Left renal pelvis (tissue), 4 donors: ENCODE data around the gene WDR43. TPM values are rescaled to one million over a fixed set of nuclear protein-coding genes. Genes with fewer than 3 reads are reported as not detected.

ENCODE experiments used
- DNase-seq, 4 donors: peaks; one replicate each; pipeline ENCODE4 v3.0.0-alpha.2; 2013; ENCODE audit warnings: low read depth in 4 of 4, low spot score in 3 of 4
- polyA plus RNA-seq, 4 donors: library from polyadenylated mRNA; unstranded; fragments of 120-200 nt; gene quantifications; one replicate each; pipeline ENCODE4 v1.2.1, GENCODE V29; 2013; ENCODE audit not compliant: insufficient read length in 4 of 4

The WDR43 gene
- polyA plus RNA-seq, 4 donors: 37.8 to 52.8 (median 47.1) TPM

DNA sequence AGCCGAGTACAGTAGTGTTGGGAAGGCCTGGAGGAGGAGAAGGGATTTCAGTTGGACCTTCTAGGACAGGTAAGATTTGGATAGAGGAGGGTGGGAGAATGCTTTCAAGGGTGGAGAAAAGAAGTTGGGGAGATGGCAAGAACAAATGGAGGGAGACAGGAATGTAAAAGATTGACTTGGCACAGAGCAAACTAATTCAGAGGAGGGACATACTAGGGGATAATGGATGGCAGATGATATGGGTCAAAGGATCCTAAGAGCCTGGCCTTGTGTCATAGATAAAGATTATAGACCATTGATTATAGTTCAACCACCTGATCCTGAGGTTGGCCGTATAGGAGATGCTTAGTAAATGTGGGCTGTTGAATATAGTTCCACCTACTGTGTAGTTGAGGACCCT is 12.4 kb downstream of the WDR43 start:
- no peak for DNase-seq

DNA sequence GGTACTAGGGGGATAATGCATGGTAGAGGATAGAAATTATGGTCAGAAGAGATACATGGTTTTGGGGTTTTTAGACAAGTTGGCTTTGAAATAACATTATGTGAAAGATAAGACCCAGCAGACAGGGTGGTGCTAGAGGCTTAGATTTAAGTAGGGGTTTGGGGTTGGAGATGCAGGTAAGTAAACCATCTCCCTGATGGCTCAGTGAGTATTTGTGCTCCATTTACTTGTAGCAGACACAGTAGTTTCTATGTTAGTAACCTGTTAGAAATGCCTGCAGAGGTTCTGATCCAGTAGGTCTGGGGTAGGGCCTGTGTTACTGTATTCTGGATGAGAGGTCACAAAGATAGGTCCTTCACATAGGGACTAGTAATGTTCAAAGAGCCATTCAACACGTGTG is 13.7 kb downstream of the WDR43 start:
- no peak for DNase-seq

DNA sequence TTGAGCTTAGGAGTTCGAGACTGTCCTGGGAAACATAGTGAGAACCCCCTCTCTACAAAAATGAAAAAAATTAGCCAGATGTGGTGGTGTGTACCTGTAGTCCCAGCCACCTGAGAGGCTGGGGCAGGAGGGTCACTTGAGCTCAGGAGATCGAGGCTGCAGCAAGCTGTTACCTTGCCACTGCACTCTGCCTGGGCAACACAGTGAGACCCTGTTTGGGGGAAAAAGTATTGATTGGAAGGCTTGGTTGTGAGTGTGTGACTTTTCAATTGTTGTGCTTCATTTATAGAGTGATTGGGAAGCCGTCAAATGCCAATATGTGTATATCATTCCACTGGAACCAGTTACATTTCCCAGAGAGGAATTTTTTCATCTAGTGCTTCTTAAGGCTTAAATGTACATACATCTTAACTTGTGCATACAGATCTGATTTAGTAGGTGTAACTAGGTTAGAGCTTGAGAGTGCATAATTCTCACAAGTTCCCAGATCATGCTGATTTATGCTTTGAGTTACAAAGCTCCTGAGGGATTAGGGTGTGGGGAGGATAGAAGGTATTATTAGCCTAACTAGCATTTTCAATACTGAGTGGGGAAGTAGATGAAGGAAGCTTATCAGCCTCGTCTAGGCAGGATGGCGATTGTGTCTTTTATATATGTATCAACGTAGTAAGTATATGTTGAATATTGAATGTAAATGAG is 15.3 kb downstream of the WDR43 start:
- DNase-seq: no peak

DNA sequence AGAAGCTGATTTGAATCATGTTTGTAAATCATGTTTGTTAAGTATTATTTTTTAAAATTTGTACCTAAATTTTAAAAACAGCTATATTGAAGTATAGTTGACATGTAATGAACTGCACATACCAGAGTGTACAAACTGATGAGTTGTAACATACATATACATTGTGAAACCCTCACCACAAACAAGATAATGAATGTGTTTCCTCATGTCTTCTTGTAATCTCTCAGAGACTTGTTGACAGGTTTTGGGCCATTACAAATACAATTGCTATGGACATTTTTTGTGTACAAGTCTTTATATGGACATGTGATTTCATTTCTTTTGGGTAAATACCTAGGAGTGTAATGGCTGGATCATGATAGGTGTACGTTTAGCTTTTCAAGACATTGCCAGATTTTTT is 21.5 kb downstream of the WDR43 start:
- no peak for DNase-seq

DNA sequence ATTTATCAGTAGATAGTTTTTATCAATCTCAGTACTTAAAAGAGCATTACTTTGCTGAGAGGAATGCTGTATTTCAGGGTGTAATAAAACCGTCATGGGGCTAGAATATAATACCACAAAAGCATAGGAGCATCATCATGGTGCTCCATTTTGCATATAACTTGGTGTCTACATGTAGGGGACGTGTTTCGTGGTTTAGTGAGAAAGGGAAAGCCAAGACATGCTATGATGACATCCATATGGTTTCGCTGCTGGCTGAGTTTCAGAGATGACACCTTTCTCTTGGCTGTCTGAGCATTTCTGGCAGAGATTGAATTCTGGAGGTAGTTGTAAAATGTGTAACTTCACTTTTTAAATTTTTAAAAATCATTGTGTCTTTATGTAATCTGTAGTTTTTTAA is 32.4 kb downstream of the WDR43 start:
- DNase-seq: no peak

DNA sequence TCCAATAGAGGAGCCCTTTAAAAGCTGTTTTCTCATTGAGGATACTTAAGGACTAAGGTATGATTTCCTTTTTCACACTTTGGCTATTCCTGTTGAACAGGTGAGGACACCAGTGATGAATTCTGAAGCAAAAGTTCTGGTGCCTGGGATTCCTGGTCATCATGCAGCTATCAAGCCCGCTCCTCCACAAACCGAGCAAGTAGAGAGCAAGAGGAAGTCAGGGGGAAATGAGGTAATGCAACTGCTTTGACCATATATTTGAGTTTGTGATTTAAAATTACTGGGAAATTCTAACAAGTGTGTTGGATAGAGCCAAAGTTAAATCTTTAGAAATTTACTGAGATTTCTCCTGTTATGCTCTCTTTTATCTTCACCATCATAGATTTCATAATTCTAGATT is 33.0 kb downstream of the WDR43 start:
- DNase-seq: no peak

DNA sequence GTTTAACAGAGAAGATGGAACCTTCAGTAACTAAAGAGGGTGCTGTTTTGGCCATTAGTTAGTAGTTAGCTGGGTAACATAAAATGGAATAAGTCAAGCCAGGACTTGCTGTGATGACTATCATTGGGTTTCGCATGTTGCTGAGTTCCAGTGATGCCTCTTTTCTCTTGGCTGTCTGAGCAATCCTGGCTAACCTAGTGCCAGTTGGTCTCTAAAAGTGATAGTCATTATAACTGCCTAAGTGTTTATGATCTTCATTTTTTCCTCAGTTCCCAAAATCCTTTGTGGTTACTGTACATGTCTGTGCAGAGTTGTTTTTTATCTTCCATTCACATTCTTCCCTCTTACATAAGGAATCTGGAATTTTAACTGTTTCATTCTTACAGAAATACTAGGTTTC is 33.4 kb downstream of the WDR43 start:
- no peak for DNase-seq

DNA sequence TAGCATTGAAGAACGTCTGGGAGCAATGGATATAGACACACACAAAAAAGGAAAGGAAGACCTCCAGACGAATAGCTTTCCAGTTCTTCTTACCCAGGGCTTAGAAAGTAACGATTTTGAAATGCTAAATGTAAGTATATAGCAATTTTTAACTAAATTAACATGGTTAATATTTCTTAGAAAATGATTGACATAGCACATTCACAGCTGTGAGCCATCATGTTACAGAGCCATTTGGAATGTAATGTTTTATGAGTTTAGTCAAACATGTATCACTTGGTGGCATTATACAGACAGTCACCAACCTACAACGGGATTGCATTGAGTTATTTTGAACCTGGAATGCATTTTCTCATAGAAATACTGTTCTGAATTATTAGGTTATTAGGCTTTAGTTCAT is 35.1 kb downstream of the WDR43 start:
- no peak for DNase-seq

DNA sequence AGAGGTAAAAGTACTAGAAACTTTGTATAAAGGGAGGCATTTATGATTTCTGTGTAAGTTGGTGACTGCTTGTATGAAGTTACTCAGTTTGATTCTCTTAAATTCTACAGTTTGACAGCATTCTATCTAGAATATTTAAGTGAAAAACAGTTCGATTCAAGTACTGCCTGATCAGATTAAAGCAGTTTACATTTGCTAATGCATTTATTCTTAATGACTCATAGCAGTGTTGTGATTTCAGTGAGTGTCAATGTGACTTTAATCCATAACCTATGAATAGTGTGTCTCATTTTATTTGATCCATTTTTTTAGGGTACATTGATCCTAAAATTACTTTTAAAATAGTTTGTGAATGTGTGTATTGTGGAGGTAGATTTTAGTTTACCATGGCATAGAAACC is 35.7 kb downstream of the WDR43 start:
- no peak for DNase-seq

DNA sequence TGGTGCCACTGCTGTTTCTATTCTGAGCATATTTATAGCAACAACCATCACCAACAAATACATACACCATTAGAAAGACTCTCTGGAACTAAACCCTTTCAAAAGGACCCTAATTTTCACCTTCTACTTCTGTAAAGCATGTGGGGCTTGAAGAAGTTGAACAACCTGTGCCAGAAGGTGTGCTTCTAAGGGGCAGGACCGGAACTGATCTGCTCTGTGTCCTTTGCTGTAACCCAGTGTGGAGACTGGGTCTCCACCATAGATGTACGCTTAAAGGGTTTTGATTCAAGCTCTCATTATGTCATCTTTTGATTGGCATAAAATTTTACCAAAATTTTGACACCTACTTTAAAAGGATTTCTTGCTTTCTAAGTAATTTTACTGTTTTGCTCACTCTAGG is 40.3 kb downstream of the WDR43 start:
- no peak for DNase-seq

DNA sequence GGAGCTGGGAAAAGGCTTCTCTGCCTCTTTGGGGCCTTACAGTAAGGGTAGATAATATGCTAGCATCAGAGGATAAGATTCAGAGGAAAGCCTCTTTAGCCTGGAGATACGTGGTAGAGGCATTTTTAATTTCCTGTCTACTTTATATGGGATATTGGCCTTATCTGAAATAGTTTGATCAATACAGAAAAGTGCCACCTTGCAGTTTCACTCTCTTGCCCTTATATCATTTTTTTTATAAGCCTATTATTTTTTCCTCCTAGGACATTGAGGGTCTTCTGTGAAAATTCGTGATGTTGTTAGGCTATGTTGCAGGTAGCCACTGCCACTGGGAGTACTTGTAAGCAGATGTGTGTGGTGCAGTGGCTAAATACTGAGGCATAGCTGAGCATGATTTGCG is 46.5 kb downstream of the WDR43 start:
- DNase-seq: no peak

DNA sequence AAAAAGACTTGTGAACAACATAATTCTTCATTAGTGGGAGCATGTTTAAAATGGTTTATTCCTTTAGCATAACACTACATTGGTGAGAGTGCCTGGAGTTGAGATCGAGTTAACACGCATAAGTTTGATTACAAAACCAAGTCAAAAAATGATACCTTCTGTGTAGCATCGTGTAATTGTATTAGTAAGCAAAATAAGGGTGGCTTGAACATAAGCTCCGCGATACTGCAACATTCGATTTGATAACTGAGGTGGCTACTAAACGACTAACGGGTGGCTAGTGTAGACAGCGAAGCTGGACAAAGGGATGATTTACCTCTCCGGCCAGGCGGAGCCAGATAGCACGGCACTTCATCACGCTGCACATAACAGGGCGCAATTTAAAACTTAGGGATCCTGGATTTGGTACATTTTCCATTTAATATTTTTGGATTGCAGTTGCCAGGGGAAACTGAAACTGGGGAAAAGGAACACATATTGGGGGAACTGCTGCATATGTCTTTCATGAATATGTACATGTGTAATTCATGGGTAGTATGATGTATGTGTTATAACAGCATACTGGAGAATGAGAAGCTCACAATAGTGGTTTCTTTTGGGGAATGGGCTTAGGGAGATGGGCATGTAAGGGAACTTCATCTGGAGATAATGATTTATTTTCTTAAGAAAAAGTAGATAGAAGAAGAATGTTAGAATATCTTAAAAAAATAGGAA is 50.2 kb downstream of the WDR43 start:
- DNase-seq: no peak

DNA sequence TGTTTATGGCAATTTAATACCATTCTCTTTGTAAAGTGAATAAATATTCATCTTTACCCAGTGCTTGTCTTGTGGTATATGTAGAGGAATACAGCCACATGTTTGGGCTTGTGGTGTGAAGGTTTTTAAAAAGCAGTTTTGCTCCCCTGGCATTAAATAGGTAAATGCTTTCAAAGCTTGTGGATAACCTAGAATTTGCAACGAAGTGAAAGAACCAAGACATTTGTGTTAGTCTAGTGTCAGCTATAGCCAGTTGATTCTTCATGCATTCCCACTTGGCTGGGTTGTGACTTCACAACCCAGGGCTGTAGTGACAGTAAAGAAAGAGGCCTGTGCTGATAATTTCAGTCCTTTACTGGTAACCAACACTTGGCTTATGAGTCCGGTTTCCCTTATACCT is 53.7 kb downstream of the WDR43 start:
- DNase-seq: no peak

DNA sequence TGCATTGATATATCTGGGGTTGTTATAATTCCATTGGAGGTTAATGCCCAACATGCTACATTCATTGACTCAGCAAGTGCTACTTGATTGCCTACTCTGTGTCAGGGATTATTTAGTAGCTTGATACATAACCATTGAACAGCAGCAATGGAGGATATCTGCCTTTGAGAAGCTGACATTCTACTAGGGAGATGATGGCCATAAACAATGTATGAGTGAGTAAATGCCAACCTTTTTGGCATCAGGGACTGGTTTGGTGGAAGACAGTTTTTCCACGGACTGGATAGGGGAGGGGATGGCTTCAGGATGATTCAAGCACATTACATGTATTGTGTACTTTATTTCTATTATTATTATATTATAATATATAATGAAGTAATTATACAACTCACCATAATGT is 54.7 kb downstream of the WDR43 start:
- no peak for DNase-seq

DNA sequence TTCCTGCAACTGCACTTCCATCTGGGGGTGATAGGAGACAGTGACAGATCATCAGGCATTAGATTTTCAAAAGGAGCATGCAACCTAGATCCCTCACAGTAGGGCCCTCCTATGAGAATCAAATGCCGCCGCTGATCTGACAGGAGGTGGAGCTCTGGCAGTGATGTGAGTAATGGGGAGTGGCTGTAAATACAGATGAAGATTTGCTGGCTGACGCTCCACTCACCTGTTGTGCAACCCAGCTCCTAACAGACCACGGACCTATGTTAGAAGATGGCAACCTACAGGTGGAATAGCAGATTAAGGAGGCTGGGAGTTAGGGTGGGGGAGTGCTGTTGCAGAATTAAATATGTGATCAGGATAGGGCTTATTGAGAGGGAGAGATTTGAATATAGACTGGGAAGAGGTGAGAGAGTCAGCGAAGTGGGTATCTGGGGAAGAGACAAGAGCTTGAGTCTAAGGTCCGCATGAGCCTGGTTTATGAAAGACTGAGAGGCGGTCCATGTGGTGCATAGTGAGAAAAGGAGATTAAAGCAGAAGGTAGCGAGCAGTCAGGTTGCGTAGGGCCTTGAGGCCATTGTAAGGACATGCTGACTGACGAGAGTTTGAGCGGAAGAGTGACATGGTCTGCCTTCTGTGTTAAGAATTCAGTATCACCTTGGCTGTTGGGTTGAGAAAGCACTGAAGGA is 55.3 kb downstream of the WDR43 start:
- DNase-seq: no peak

DNA sequence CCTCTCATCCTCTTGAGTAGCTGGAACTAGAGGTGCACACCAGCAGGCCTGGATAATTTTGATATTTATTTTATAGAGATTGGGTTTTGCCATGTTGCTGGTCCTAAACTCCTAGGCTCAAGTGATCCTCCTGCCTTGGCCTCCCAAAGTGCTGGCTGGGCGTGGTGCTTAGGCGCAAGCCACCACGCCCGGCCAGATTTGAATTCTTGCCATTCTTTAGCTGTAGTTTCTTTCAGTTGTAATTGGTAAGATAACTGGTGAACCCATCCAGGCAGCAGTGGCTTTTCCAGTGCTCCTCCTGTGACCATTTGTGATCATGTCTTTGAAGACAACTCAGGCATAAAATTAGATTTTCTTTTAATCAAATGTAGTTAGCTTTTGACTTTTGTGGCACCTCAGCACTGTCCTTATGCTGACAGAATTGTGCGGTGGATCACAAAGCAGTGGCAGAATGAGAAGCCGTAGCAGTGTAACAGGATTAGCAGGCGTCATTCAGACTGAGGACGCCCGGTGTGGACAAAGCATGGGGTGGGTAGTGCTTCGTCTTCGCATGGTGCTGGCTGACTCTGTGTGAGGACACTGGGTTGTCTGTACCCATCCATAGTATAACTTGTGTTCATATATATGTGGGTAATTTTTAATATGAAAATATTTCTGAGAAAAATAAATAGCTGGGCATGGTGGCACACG is 56.6 kb downstream of the WDR43 start:
- no peak for DNase-seq

DNA sequence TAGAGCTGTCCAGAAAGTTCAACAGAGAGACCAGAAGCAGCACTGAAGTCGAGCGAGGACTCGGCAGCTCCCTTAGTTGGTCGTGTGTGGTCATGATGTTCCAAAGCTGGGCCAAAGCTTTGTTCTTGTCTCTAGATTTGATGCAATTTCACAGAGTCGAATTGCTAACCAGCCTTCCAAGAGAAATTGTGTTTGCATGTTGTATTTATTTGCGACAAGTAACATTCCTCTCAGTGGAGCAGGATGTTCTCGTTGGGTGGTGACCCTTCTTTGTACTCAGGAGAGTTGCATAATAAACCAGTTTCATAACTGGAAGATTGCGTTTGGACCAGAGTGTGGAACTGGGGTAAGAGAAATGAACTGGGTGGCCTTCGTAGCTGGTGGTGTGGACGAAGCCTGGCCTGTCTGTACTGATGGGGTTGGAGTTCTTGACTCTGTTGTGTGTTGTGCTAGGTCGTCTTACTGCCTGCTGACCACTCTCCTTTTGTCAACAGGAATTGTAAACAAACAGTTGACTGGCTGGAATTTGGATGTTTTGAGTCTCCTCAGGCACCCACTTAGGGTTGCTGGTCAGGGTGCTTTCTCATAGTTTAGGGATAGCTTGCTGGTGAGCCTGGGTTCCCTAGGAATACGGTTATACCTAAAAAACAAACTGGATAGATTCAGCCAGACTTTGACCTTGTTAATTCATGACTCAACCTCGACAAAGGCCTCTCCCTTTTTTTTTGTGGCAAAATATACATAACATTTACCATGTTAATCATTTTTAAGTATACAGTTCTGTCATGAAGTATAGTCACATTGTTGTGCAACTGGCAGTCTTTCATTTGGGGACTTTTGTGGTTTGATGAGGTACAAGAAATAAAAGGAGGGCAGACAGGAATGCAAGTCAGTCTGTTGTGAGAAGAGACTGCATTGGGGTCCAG is 57.7 kb downstream of the WDR43 start:
- DNase-seq: no peak

DNA sequence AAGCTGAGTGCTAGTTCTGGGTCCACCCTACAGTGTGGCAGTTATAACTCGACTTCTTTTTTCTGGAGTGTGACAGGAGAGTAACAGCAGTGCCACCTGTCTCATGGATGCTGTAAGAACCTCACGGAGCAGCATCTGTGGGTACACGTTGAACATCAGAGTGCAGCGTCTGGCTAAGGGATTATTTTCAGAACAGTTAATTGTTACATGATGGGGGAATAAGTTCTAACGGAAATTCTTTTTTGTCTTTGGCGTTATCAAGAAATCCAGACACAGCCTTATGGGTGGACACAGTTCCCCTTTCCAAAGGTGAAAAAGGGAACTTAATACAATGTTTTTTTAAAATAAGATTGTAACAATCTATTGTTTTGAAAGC is 58.4 kb downstream of the WDR43 start:
- DNase-seq: no peak

DNA sequence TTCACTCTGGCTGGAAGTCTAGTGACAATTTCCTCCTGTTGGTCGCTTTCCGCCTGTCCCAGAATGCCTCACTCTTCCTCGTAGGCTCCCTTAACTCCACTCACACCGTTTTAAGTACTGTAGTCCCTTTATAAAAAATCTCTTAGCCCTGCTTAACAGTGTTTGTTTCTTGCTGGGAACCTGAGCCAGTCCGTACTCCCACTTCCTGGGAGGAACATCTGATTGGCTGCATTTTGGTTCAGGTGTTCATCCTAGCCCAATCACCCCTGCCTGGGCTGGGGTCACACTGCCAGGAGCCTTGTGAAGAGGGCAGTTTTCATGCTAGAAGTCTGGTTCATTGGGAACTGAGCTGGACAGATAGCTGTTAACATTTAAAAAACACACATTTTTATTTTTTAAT is 61.0 kb downstream of the WDR43 start:
- no peak for DNase-seq

DNA sequence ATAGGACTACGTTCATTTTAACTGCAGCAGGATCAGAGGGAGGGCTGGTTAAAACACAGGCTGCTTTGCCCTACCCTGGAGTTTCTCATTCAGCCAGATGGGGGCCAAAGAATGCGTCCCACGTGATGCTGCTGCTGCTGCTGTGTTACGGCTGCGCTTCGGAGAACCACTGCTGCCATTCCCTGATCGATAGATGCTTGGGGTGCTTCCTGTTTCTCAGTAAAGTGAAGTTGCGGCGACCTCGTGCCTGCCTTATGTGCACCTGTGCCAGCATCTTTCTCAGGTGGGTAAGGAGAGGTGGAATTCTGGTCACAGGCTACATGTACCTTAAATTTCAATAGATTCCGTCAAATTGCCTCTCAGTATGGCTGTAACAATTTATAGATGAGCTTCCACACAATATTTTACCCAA is 62.0 kb downstream of the WDR43 start:
- no peak for DNase-seq
